ENCODE measurements around the gene SPIN1. TPM values are rescaled to one million over a fixed set of nuclear protein-coding genes. Genes with fewer than 3 reads are reported as not detected.

The SPIN1 gene
- total and polyA plus RNA-seq, 2 donors (not counting 3 experiments of a cell fraction or from before 2014, with no cell fraction given), result 38.1 to 56.8 TPM

- H3K36me3 ChIP-seq (ENCODE audit: control insufficient read depth in 2 of 2, extremely low read depth in 1 of 2, insufficient read depth in 2 of 2, low read length in 2 of 2), result no peaks in the 10 kb centered on the region
- no peaks in the 10 kb centered on the region for H3K4me1 ChIP-seq (ENCODE audit: control insufficient read depth, extremely low read depth, insufficient read depth, low read length)
- FAIRE-seq (no peak), DNase-seq (ENCODE audit: low read depth, low spot score) (no peak)
- H2AFZ ChIP-seq (ENCODE audit: low read depth, low read length), result no peak overlapping the region
- ChIA-PET CTCF (interaction anchor here (1.2 kb wide), 1 partner anchor 9 kb away, joined by 3 read pairs; no protein-coding TSS in a partner anchor), POLR2A (no interaction called here)
- H3K9ac ChIP-seq (replicated peaks; ENCODE audit: extremely low read depth, insufficient read depth, low read length), result no peak overlapping the region
- intact Hi-C loops (cut with micrococcal nuclease), result no loop called here
- no TSS peak for BruUV-seq (replicated peaks)
- H3K4me3 ChIP-seq (replicated peaks in 1 of 3; ENCODE audit: insufficient read depth in 1 of 3, low read depth in 1 of 3, low read length in 3 of 3), result no peak overlapping the region
- H3K27me3 ChIP-seq (ENCODE audit: control insufficient read depth in 2 of 2, insufficient read depth in 2 of 2, low read length in 2 of 2), result no peaks in the 10 kb centered on the region
- TF ChIP-seq CTCF (IDR thresholded peaks at IDR 0.05; ENCODE audit: extremely low read depth in 1 of 2, insufficient read depth in 1 of 2, low read depth in 1 of 2, low read length in 2 of 2) (no peak), GATA2 (IDR thresholded peaks at IDR 0.05; ENCODE audit: insufficient read depth, insufficient read length, low read depth, low read length) (no peak)
- no peak overlapping the region for H3K27ac ChIP-seq (ENCODE audit: insufficient read depth, low read depth, low read length)
- H3K9me3 ChIP-seq (replicated peaks; ENCODE audit: control insufficient read depth, insufficient read depth, low read length), result no peaks in the 10 kb centered on the region
- no peaks in the 10 kb centered on the region for H4K20me1 ChIP-seq (replicated peaks; ENCODE audit: control insufficient read depth, extremely low read depth, insufficient read depth, low read length)
- H3K4me2 ChIP-seq (ENCODE audit: insufficient read depth, low read length), result no peak overlapping the region
- H3K79me2 ChIP-seq (ENCODE audit: control insufficient read depth, insufficient read depth, low read length), result peaks cover 45% of the 10 kb centered on the region
- H3K9me1 ChIP-seq (replicated peaks; ENCODE audit: control insufficient read depth, extremely low read depth, insufficient read depth, low read length), result no peaks in the 10 kb centered on the region
- dilution Hi-C loops (cut with MboI; ENCODE audit: extremely low pct_ligation_motif_present, low sequenced_read_pairs), result no loop called here
Observed at GRCh38 chr9:88441301-88442007, 53.2 kb downstream of the SPIN1 start.

GRCh38 chr9:88443480-88444113 is 55.4 kb downstream of the SPIN1 start:
- Histone ChIP-seq H3K36me3 (ENCODE audit: control insufficient read depth in 2 of 2, extremely low read depth in 1 of 2, insufficient read depth in 2 of 2, low read length in 2 of 2) (no peaks in the 10 kb centered on the region), H3K9me3 (replicated peaks; ENCODE audit: control insufficient read depth, insufficient read depth, low read length) (no peaks in the 10 kb centered on the region), H3K4me3 (replicated peaks in 1 of 3; ENCODE audit: insufficient read depth in 1 of 3, low read depth in 1 of 3, low read length in 3 of 3) (no peak overlapping the region), H3K4me2 (ENCODE audit: insufficient read depth, low read length) (no peak overlapping the region), H3K27me3 (ENCODE audit: control insufficient read depth in 2 of 2, insufficient read depth in 2 of 2, low read length in 2 of 2) (no peaks in the 10 kb centered on the region), H3K27ac (ENCODE audit: insufficient read depth, low read depth, low read length) (no peak overlapping the region), H3K9ac (replicated peaks; ENCODE audit: extremely low read depth, insufficient read depth, low read length) (no peak overlapping the region), H3K9me1 (replicated peaks; ENCODE audit: control insufficient read depth, extremely low read depth, insufficient read depth, low read length) (no peaks in the 10 kb centered on the region), H3K4me1 (ENCODE audit: control insufficient read depth, extremely low read depth, insufficient read depth, low read length) (no peaks in the 10 kb centered on the region), H4K20me1 (replicated peaks; ENCODE audit: control insufficient read depth, extremely low read depth, insufficient read depth, low read length) (peaks cover 2% of the 10 kb centered on the region), H2AFZ (ENCODE audit: low read depth, low read length) (no peak overlapping the region), H3K79me2 (ENCODE audit: control insufficient read depth, insufficient read depth, low read length) (peaks cover 50% of the 10 kb centered on the region)
- intact Hi-C loops (cut with micrococcal nuclease) (no loop called here), dilution Hi-C loops (cut with MboI; ENCODE audit: extremely low pct_ligation_motif_present, low sequenced_read_pairs) (no loop called here)
- TF ChIP-seq JUN (IDR thresholded peaks at IDR 0.05; ENCODE audit: borderline replicate concordance, insufficient read depth, insufficient read length, low read depth) (no peak), MAX (IDR thresholded peaks at IDR 0.05; ENCODE audit: insufficient read depth, insufficient read length) (no peak), CTCF (IDR thresholded peaks at IDR 0.05; ENCODE audit: extremely low read depth in 1 of 2, insufficient read depth in 1 of 2, low read depth in 1 of 2, low read length in 2 of 2) (no peak), MYC (IDR thresholded peaks at IDR 0.05; ENCODE audit: low read depth, low read length) (no peak), EZH2 (IDR thresholded peaks at IDR 0.05; ENCODE audit: borderline replicate concordance, low read depth, low read length, severe bottlenecking) (no peak), GATA2 (IDR thresholded peaks at IDR 0.05; ENCODE audit: insufficient read depth, insufficient read length, low read depth, low read length) (no peak), FOS (IDR thresholded peaks at IDR 0.05; ENCODE audit: borderline replicate concordance, insufficient read depth, low read length) (no peak), POLR2A (IDR thresholded peaks at IDR 0.05; ENCODE audit: low read depth, low read length) (no peak), POLR2AphosphoS5 (IDR thresholded peaks at IDR 0.05; ENCODE audit: insufficient read depth, low read depth, low read length) (no peak)
- DNase-seq (ENCODE audit: low read depth, low spot score), result no peak
- FAIRE-seq, result no peak
- ChIA-PET POLR2A (interaction anchor here (0.8 kb wide), 1 partner anchor 245 kb away, joined by 3 read pairs; no protein-coding TSS in a partner anchor), CTCF (no interaction called here)
- no TSS peak for BruUV-seq (replicated peaks)
